GM19452 (cell line): Measurements from ENCODE around the gene HADHA.
A peak's percentile ranks its signal among the peaks of the same experiment; 100 is the strongest.

Experiments used
- ATAC-seq: cut with Tn5 transposase; IDR thresholded peaks from one replicate; pipeline ENCODE4 v1.9.1; 2021; ENCODE audit not compliant: unreplicated experiment

The HADHA gene

GRCh38 chr2:26195040-26195984 lies 49.1 kb downstream of the HADHA start:
- no peak for ATAC-seq

GRCh38 chr2:26193578-26194231 lies 50.7 kb downstream of the HADHA start:
- no peak for ATAC-seq

- ATAC-seq = no peak
Observed at GRCh38 chr2:26191316-26192159, 52.9 kb downstream of the HADHA start.

GRCh38 chr2:26190369-26190768 lies 54.1 kb downstream of the HADHA start:
- no peak for ATAC-seq

- no peak for ATAC-seq
Observed at GRCh38 chr2:26189751-26190150, 54.7 kb downstream of the HADHA start.

GRCh38 chr2:26189123-26189522 lies 55.3 kb downstream of the HADHA start:
- ATAC-seq = no peak

GRCh38 chr2:26187537-26188104 lies 56.8 kb downstream of the HADHA start:
- ATAC-seq = no peak

- no peak for ATAC-seq
Observed at GRCh38 chr2:26187114-26187513, 57.3 kb downstream of the HADHA start.

GRCh38 chr2:26185954-26186770 lies 58.3 kb downstream of the HADHA start:
- ATAC-seq = no peak

GRCh38 chr2:26185304-26185928 lies 59.0 kb downstream of the HADHA start:
- ATAC-seq = no peak

- peak; percentile 84 for ATAC-seq
Observed at GRCh38 chr2:26184555-26185303, 59.7 kb downstream of the HADHA start.

GRCh38 chr2:26184121-26184520 lies 60.3 kb downstream of the HADHA start:
- ATAC-seq = no peak

- ATAC-seq = no peak
Observed at GRCh38 chr2:26182887-26183630, 61.4 kb downstream of the HADHA start.

- ATAC-seq = no peak
Observed at GRCh38 chr2:26182441-26182840, 62.0 kb downstream of the HADHA start.

GRCh38 chr2:26179446-26179913 lies 65.0 kb downstream of the HADHA start:
- ATAC-seq = no peak

- no peak for ATAC-seq
Observed at GRCh38 chr2:26178746-26179436, 65.5 kb downstream of the HADHA start.

- no peak for ATAC-seq
Observed at GRCh38 chr2:26178246-26178645, 66.2 kb downstream of the HADHA start.

GRCh38 chr2:26177122-26177521 lies 67.3 kb downstream of the HADHA start:
- ATAC-seq = no peak
